ENCODE results near the gene NID1. TPM values are rescaled to one million over a fixed set of nuclear protein-coding genes. Genes with fewer than 3 reads are reported as not detected.
A peak's percentile ranks its signal among the peaks of the same experiment; 100 is the strongest.

Gene NID1
- total RNA-seq, 1 donor = 204 TPM

DNA sequence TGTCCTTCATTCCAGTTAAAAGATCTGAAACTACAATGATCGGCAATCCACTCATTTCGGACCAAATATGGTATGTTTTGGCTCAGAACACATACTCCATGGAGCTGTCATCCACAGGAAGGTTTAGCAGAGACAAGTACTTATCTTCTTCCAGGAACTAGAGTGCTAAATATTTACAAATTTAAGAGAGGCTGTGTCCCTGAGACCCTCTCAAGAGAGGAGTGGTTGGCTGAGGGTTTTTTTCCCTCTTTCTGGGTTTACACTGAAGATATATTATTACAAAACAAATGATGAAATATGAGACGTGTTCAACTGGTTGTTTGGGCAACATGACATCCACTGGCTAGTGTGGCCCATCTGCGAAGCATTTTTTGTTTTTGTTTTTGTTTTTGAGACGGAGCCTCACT, 25.9 kb upstream of the NID1 start:
- TF ChIP-seq, protein P1, sequence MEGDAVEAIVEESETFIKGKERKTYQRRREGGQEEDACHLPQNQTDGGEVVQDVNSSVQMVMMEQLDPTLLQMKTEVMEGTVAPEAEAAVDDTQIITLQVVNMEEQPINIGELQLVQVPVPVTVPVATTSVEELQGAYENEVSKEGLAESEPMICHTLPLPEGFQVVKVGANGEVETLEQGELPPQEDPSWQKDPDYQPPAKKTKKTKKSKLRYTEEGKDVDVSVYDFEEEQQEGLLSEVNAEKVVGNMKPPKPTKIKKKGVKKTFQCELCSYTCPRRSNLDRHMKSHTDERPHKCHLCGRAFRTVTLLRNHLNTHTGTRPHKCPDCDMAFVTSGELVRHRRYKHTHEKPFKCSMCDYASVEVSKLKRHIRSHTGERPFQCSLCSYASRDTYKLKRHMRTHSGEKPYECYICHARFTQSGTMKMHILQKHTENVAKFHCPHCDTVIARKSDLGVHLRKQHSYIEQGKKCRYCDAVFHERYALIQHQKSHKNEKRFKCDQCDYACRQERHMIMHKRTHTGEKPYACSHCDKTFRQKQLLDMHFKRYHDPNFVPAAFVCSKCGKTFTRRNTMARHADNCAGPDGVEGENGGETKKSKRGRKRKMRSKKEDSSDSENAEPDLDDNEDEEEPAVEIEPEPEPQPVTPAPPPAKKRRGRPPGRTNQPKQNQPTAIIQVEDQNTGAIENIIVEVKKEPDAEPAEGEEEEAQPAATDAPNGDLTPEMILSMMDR (IDR thresholded peaks at IDR 0.05; ENCODE audit: insufficient read depth, low read depth, low read length) = no peak
- peak overlapping the region; percentile 25 for H3K4me3 ChIP-seq (ENCODE audit: low read depth, low read length)
- DNase-seq (ENCODE audit: low read depth) = peak; percentile 93

DNA sequence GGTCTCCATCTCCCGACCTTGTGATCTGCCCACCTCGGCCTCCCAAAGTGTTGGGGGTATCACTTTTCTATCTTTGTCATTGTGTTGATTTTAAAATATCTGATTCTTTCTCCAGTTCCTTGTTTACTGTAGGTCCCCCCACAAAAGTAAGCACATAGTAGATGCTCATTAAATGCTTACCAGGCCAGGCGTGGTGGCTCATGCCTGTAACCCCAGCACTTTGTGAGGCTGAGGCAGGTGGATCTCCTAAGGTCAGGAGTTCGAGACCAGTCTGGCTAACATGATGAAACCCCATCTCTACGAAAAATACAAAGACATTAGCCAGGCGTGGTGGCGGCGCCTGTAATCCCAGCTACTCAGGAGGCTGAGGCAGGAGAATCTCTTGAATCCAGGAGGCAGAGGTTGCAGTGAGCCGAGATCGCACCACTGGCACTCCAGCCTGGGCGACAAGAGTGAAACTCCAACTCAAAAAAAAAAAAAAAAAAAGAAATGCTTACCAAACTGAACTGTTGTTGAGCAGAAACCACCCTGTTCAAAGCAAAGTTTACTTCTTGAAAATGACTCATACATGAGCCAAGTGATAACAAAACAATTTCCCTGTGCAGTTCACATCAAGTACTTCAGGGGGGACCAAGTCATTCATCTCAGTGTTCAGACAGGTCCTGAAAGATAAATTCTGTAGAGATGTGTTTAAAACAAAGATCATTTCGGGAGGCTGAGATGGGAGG, 24.3 kb upstream of the NID1 start:
- TF ChIP-seq, protein P1 (IDR thresholded peaks at IDR 0.05; ENCODE audit: insufficient read depth, low read depth, low read length) = peak; percentile 15
- peak; percentile 90 for DNase-seq (ENCODE audit: low read depth)
- H3K4me3 ChIP-seq (ENCODE audit: low read depth, low read length) = no peak overlapping the region

DNA sequence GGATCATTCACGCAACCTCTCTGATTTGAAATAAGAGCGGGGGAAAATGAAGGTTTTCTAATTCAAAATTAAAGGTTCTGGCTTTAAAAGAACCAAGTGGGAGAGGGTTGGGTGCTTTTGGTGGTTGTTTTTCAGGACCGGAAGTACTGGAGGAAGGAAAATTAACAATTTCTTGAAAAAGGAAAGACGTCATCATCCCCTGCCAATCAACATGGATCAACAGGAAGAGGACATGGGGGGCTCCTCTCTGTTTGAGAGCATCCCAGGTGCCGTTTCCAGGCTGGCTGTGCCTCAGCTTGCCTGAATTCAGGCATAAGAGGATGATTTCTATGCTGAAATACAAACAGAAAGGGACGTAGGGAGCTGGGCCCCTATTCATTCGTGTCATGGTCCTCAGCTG, 21.6 kb upstream of the NID1 start:
- no peak overlapping the region for H3K4me3 ChIP-seq (ENCODE audit: low read depth, low read length)
- no peak for DNase-seq (ENCODE audit: low read depth)
- TF ChIP-seq, protein P1 (IDR thresholded peaks at IDR 0.05; ENCODE audit: insufficient read depth, low read depth, low read length) = no peak

DNA sequence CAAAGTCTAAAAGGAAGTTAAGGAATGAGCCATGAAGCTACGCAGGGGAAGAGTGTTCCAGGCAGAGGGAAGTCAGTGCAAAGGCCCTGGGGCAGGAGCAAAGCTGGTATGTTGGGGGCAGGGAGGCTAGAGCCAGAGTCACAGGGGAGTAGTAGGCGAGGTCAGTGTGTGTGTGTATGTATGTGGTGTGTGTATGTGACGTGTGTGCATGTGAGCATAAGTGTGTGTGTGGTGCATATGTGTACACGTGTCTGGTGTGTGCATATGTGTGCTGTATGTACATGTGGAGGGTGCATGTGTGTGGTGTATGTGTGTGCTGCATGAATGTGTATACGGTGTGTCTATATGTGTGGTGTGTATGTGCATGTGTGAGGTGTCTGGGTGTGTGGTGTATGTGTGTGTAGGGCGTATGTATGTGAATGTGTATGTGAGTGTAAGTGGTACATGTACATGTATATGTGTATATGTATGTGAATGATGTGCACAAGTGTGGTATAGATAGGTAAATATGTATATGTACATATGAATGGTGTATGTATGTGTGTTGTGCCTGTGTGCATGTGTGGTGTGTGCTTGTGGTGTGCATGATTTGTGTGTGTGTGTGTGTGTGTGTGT, 20.8 kb upstream of the NID1 start:
- DNase-seq (ENCODE audit: low read depth) = no peak

DNA sequence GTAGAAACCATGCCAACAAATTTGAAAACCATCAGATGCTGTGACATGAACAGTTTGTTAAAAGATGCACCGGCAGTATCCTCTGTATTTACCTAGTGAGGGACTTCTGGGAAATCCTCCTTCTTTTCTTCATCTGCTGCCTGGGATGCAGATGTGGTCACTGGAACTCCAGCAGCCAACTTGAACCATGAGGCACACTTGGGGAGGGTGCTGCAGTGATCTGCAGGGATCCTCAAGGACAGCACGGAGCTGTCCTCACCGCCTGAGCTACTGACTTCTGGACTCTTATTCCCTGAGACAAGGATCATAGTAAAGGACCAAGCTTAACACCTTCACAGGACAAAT, 19.5 kb upstream of the NID1 start:
- no peak overlapping the region for H3K4me3 ChIP-seq (ENCODE audit: low read depth, low read length)
- no peak for DNase-seq (ENCODE audit: low read depth)
- TF ChIP-seq, protein P1 (IDR thresholded peaks at IDR 0.05; ENCODE audit: insufficient read depth, low read depth, low read length) = no peak

More for the DNA sequence above, 20.8 kb upstream of the NID1 start:
- no peak overlapping the region for H3K4me3 ChIP-seq (ENCODE audit: low read depth, low read length)
- TF ChIP-seq, protein P1 (IDR thresholded peaks at IDR 0.05; ENCODE audit: insufficient read depth, low read depth, low read length) = no peak

DNA sequence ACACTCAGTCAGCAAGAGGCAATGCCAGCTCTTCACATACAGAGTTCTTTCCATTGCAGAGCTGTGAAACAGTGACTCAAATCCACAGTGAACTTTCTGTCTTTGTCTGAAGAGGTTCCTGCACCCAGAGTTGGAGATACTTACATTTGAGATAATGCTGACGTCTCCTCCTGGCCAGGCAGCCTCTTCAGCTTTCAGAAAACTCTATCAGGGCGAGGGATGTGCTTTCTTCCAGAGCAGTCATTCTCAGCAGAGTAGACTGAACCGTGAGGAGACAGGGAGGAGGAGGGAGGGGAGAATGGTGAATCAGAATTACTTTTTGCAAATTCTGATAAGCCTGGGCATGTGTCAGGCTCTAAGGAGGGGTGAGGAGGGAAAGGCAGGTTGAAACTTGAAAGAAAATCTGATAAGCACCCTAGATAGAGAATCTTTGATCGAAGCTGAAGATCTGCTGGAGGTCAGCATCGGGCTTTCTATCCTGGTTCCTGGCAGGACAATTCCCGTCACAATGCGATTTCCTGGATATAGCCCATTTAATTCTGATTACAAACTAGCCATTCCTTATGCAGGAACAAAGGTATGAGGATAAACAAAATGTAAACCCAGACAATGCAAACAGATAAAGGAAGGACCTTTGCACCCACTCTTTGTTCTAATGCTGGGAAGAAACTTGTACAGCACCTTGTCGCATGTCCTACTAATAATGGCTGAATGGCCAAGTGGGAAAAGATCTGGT, 18.9 kb upstream of the NID1 start:
- peak; percentile 53 for DNase-seq (ENCODE audit: low read depth)
- no peak overlapping the region for H3K4me3 ChIP-seq (ENCODE audit: low read depth, low read length)
- TF ChIP-seq, protein P1 (IDR thresholded peaks at IDR 0.05; ENCODE audit: insufficient read depth, low read depth, low read length) = no peak

Data from fibroblast of villous mesenchyme (primary cell).